Inflammatory macrophage (primary cell): Measurements from ENCODE around the gene ZNFX1.
A peak's percentile ranks its signal among the peaks of the same experiment; 100 is the strongest.
"Not testable (repeated sequence)": the region's sequence is repeated elsewhere in the genome, so short reads cannot be mapped to it uniquely, and the experiment has no call there.

Experiments used
- DNase-seq, 2 donors: peaks; one replicate each; pipeline ENCODE4 v3.0.0-alpha.2; 2020 to 2022

ZNFX1 gene

GRCh38 chr20:49207076-49207475, 70.8 kb downstream of the ZNFX1 start:
- DNase-seq, result peak; percentile 30 to 57

DNA sequence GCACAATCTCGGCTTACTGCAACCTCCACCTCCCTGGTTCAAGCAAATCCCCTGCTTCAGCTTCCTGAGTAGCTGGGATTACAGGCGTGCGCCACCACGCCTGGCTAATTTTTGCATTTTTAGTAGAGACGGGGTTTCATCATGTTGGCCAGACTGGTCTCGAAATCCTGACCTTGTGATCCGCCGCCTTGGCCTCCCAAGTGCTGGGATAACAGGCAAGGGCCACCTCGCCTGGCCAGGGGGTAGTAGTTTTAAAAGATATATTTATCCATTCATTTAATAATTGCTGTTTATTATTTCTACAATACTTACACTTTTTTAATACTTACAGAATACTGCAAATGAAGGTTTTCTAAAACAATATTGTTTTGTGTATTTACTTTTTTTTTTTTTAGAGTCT, 74.1 kb downstream of the ZNFX1 start:
- DNase-seq, result no peak

DNA sequence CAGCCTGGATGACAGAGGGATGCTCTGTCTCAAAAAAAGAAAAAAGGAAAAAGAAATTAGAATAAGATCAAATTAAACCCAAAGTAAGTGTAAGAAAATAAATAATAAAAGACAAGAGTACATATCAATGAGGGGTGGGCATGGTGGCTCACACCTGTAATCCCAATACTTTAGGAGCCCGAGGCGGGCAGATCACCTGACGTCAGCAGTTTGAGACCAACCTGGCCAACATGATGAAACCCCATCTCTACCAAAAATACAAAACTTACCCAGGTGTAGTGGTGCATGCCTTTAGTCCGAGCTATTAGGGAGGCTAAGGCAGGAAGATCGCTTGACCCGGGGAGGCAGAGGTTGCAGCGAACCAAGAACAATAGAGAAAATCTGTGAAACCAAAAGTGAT, 74.8 kb downstream of the ZNFX1 start:
- no peak for DNase-seq

DNA sequence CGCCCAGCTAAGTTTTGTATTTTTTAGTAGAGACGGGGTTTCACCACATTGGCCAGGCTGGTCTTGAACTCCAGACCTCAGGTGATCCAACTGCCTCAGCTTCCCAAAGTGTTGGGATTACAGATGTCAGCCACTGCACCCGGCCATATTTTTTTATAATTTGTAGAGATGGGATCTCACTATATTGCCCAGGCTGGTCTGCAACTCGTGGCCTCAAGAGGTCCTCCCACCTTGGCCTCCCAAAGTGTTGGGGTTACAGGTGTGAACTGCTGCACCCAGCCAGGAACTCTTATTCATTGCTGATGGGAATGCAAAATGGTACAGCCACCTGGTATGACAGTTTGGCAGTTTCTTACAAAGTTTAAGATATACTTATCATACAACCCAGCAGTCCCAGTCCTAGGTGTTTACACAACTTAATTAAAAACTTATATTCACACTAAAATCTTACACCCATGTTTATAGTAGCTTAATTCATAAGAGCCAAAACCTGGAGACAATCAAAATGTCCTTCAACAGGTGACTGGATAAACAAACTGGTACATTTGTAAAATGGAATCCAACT, 78.0 kb downstream of the ZNFX1 start:
- no peak for DNase-seq

- not testable (repeated sequence) for DNase-seq
Observed at GRCh38 chr20:49192944-49193518, 84.8 kb downstream of the ZNFX1 start.
